ENCODE measurements around the gene RAD54L.
"Not testable (repeated sequence)": the region's sequence is repeated elsewhere in the genome, so short reads cannot be mapped to it uniquely, and the experiment has no call there.

RAD54L gene

DNA sequence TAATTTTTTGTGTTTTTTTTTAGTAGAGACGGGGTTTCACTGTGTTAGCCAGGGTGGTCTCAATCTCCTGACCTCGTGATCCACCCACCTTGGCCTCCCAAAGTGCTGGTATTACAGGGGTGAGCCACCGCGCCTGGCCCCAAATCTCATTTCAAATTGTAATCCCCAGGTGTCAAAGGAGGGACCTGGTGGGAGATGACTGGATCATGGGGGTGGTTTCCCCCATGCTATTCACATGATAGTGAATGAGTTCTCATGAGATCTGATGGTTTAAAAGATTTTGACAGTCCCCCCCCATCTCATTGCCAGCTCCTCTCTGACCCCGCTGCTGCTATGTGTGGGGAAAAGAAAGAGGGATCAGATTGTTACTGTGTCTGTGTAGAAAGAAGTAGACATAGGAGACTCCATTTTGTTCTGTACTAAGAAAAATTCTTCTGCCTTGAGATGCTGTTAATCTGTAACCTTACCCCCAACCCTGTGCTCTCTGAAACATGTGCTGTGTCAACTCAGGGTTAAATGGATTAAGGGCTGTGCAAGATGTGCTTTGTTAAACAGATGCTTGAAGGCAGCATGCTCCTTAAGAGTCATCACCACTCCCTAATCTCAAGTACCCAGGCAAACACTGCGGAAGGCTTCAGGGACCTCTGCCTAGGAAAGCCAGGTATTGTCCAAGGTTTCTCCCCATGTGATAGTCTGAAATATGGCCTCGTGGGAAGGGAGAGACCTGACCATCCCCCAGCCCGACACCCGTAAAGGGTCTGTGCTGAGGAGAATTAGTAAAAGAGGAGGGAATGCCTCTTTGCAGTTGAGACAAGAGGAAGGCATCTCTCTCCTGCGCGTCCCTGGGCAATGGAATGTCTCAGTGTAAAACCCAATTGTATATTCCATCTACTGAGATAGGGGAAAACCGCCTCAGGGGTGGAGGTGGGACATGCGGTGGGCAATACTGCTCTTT is 72.7 kb downstream of the RAD54L start:
- not testable (repeated sequence) for DNase-seq (ENCODE audit: low spot score)

DNA sequence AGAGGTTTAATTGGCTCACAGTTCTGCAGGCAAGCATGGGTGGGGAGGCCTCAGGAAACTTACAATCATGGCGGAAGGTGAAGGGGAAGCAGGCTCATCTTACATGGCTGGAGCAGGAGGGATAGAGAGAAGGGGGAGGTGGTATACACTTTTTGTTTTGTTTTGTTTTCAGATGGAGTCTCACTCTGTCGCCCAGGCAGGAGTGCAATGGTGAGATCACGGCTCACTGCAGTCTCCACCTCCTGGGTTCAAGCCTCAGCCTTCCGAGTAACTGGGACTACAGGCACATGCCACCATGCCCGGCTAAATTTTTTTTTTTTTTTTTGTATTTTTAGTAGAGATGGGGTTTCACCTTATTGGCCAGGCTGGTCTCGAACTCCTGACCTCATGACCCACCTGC is 74.6 kb downstream of the RAD54L start:
- not testable (repeated sequence) for DNase-seq (ENCODE audit: low spot score)

DNA sequence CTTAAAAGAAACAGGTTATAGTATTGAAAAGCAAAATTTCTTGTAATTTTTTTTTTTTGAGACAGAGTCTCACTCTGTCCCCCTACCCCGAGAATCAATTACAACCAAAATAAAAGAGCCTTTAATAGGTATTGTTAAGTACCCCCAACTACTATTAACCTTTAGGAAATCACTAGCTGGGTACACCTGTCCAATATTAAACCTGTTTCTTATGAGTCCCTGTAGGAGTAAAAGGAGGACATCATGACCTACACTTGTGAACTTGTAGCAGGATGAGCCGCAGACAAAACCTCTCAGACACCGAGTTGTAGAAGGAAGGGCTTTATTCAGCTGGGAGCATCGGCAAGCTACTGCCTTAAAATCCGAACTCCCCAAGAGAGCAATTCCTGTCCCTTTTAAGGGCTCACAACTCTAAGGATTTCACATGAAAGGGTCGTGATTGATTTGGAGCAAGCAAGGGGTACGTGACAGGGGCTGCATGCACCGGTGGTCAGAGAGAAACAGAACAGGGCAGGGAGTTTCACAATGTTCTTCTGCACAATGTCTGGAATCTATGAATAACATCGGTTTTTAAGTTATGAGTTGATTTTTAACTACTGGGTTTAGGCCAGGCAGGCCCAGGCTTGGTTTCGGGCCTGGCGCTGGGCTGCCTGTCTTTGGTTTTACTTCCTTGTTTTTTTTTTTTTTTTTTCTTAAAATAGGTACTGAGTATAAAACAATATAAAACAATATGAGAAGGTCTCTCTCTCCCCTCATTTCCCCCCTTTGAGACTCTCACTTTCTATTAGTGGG is 77.9 kb downstream of the RAD54L start:
- not testable (repeated sequence) for DNase-seq (ENCODE audit: low spot score)
